NT2/D1 (cell line): ENCODE results near the gene TTLL5.

ENCODE experiments used
- YY1 ChIP-seq: IDR thresholded peaks from 2 replicates; pipeline ENCODE4 v1.6.1; 2011; ENCODE audit not compliant: insufficient read length, insufficient read depth
- ZNF274 ChIP-seq: IDR thresholded peaks from 2 replicates; pipeline ENCODE4 v1.6.1; 2011; ENCODE audit warnings: mild to moderate bottlenecking, low read depth, low read length

DNA sequence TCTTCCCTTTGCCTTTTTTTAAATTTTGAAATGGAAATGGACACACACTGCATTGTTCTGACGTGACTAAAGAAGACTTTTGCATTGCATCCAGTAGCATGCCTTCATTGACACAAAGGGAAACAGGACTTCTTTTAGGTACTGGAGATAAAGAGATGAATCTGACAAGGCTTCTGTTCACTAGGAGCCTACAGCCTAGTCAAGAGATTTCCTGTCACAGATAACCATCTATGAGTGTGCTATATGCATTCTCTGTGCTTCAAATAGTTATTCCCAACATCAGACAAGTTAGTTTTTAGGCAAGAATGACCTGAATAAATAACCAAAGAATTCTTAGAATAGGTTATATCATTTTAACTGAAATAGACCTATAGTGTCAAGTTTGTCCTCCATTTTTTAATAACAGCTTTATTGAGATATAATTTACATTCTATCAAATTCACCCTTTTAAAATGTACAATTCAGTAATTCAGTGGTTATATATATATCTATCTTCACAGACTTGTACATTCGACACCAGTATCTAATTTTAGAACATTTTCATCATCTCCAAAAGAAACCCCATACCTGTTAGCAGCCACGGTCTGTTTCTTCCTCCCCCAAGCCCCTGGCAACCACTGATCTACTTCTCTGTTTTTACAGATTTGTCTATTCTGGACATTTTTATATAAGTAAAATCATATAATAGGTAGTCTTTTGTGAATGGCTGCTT is 122.7 kb downstream of the TTLL5 start:
- no peak for TF ChIP-seq ZNF274
- no peak for TF ChIP-seq YY1
